Hematopoietic multipotent progenitor cell treated with erythropoietin and hydrocortisone succinate and interleukin-3 and kit ligand, for 15 days (in vitro differentiated cells): Measurements from ENCODE around the gene MOB3B.

ENCODE experiments used
- DNase-seq: peaks from one replicate; pipeline ENCODE4 v3.0.0-alpha.2; 2015; ENCODE audit warnings: low spot score

MOB3B gene

DNA sequence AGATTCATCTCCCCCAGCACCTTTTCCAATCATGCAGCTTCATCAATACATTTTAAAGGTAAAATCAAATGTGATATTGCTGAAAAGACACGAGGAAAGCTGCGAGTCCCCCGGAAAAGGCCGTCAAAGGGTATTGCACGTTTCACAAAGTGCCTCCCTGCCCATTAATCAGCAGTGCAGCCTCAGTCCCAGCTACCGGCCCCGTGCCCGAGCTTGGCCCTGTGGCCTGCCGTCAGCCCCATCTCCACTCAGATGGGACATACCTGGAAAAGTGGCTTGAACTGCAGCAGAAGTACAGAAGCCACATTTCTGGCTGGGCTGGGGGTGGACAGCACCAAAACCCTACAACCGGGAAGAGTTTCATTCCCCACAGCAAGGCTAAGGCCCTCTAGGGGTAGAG is 192.8 kb downstream of the MOB3B start:
- no peak for DNase-seq

DNA sequence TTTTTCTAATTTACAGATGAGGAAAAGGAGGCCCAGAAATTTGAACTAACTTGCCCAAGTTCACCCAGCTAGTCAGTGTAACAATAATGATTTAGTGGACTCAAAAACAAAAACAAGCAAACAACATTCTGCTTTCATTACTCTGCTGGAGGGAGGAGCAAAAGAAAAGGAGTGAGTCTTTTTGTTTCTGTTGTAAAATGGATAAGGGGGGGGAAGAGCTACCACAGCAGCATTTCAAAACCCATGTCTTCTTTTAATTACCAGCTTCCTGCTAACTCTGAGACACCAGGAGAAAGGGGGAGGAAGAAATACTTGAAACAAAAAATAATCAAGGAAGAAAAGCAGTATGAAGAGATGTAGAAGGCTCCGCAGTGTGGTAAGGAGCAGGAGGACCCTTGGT is 193.5 kb downstream of the MOB3B start:
- DNase-seq, result no peak

DNA sequence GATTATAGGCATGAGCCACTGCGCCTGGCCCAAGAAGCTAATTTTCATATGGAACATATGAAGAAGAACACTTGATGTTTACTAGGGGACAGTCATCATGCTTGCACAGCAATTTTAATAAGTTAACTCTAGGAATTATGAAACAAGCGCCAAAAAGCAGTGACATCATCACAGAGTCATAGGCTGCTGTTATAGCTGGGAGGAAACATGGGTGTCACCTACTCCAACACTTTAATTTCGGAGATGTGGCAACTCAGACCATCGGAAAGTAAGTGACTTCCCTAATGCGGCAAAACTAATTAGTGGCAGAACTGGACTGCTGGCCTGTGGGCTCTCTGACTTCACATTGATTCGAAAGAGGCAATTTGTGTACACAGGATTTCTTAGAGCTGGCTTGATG is 194.5 kb downstream of the MOB3B start:
- DNase-seq, result no peak

DNA sequence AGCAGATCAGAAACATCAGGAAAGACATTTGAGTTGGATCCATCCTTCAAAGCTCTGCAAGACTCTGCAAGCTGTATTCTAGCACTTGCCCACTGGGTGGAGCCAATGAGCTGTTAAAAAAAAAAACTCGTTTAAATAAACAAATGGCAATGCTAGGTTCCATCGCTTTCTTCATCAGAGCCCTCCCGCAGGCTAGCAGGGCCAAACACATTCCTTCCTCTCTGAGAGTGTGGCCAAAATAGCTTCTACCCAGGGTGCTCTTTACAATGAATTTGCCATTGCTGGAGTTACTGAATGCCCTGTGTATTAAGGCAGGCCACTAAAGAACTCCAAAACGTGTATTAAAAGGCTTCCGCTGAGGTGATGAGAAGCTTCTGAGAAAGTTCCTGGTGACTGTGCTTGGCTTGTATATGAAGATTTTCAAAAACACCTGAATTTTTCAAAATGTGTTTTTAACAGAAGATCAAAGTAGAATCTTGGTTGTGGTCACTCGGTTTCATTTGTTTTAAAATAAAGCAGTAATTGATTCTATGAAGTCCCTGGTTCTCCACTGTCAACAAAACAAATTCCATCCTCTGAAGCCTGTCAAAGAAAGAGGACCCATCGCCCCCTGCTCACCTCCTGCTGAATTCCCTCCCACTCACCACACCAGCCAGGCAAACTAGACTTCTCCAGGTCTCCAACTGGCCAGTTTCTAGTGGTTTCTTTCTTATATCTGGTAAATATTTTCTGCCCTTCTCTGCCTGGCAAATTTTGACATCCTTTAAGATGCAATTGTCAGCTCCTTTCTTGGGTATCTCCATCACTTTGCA is 196.2 kb downstream of the MOB3B start:
- DNase-seq, result peak; percentile 62

DNA sequence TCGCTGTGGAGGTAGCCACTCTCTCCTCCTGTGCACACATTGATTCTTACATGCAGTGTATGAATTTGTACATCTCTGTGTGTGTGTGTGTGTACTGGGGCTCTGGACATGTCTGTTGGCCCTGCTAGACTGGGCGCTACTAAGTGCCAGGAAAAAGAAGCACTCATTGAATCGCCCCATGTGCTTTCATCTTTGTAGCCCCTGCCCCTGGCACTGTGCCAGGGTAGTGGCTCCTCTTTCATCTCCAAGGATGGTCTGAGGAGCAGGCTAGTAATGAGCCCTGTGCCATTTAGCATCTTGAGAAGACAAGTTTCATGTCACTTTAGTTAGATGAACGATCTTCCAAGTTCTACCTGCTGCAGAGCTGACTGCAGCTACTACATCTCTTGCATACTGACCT is 198.2 kb downstream of the MOB3B start:
- no peak for DNase-seq

DNA sequence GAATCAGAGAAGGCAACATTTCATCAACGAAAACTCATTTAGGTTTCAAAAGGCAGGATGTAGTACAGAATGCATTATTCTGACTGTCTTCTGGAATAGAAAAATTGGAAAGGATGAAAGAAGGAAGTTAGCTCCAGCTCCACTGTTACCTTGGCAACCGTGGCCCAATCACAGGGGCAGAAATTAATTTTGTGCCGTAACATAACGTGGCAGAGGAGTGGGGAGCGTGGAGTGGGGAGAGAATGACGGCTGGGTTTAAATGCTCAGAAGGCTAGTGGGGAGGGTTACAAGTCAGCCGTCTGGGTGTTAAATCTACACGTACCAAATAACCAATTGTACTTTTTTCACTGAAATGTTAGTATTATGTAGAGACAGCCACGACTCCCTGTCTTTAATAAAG is 200.3 kb downstream of the MOB3B start:
- DNase-seq, result no peak

DNA sequence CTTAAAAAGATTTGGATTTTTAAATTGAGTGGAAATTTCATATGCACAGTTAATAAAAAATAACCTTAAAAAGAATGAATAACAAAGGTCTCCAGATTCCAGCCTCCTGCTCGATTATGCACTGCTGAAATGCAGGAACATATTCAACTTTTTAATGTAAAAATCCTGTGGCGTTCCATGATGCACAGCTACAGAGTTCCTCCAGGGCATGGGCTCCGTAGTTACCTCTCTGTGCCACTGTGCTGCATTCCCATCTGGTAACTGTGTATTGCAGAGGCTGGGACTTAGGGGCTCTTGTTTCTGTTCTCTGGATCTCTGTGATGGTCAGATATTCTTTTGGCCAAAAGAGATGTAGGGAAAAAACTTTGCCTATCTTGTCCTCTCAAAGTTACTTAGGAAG is 201.1 kb downstream of the MOB3B start:
- DNase-seq, result no peak

DNA sequence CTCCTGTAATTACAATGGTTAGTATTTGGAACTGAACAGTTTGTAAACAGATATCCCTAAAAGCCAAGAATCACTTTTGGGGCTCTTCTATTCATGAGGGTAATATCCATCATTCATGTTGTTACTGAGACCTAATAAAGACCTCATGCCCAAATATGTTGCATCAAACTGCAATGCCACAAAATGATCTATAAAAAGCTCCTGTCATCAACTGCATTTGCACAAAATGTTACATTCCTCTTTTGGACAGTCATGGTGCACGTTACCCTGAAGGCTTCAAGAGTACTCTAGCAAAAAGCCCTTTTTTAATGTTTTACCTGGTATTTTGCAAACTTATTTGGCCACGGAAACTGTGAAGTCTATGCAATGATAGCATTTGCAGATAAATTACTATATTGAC is 218.4 kb downstream of the MOB3B start:
- no peak for DNase-seq

DNA sequence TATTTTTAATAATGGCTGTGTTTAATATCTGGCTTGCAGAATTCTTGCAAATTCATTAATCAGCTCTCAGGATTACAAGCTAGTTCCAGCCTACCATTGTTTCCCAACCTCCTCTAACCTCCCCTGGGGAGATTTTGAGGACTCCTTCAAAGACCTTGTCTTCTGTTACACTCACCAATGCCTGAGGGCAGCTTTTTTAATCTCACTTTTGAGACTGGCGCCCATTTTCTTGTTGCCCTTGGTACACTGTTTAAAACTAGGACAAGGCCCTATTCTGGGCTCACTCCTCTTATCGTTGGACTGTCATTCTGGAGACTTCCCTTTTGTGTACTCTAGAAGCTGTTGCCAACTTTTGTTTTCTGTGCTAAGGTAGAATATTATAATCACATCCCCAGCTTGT is 219.0 kb downstream of the MOB3B start:
- DNase-seq, result no peak

DNA sequence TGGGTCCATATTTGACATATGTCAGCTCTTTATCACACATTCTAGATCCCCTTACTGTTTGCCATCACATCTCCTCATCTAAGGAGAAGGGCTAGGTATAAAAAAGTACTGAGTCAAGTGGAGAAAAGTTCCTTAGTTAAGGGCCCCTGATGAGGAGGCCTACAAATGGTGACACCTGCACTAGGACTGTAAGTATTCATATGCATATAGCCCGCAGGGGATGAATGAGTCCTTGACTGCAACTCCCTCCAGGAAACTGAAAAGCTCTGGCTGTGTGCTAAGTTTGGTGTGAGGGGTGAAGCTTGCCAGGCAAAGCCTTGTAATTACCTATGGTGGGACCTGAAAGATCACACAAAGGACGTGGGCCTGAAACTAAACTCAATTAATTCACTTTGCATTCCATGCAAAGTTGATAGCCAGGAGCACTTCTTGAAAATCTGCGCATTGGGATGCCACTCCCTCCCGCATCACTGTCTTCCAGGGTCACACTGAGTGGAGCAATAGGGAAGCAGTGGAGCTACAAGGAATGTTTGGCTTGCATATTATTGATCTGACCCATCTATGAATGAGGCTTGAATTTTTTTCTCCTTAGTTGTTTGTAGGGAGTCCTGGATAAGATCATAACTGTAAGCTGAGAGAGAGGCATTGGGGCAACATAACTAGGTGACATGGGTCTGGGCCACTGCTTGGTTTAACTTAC is 220.8 kb downstream of the MOB3B start:
- no peak for DNase-seq

DNA sequence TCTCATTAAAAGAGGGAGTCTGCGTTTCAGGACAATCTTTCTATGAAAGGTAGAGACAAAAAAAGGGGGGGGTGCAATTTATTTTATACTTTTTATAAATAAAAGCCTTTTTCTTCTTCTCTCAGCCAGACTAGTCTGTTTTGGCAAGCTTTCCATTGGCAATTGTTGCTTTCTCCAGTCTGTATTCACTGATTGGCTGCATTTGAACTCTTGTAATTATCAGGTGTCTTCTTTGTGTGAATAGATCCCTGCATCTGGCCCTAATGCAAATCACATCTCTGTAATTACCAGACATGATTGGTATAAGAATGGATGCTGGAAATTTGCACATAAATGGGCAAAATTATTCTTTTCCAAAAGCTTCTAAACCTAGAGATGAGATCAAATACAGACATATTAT is 225.1 kb downstream of the MOB3B start:
- no peak for DNase-seq

DNA sequence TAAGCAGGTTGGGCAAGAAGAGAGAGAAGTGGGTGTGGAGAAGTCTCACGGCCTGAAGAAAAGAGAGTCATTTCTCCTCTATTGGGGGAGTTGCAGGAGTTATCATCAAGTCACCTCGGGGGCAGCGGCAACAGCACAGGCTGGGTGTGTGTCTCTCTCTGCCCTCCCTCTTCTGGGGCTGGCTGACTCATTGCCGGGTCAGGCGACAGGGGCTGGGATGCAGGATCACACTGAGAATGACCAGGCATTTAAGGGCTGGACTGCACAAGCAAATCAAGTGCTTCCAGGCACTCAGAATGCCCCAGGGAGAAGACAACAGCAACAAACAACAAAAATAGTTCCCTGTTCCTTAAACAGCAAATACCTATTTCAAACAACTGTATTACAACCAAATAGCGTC is 226.4 kb downstream of the MOB3B start:
- DNase-seq, result no peak

DNA sequence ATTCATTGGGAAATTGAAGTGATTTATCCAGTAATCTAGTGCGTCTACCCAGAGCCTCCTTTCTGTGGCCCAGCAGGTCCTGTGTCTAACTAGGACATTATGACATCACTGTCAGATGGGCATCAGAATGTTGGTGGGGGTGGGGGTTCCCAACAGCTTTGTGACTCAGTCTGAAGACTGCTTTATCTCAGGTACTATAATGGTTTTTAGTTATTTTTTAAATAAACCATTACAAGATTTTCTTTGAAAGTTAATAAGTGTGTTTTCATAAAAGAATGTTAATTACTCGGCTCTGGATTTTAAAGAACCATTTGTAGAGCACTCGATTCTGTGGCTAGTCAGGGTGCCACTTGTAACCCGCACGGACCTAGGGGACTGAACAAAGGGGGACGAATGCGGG is 232.6 kb downstream of the MOB3B start, which contains the start of gene EQTN:
TSS of gene EQTN (minus strand) at position 101 of the 400 bp plus-strand sequence. CDS start at position 6, 95 bp downstream.
- DNase-seq, result no peak

DNA sequence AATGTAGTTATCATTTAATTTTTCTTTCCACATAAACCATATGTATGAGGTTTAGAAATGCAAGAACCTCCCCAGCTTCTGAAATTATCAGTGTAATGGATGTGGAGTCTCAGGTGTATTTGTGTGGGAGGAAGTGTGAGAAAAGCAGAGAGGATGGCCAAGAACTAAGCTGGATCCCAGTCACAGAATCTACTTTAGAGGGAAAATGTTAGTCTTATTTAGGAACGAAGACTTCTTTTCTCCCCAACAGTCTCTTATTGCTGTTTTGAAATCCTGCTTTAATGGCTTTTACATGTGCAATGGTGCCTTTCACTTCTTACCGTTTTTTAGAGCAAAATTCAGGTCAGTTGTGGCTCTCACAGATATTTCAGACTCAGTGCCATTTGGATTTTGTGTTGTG is 235.6 kb downstream of the MOB3B start:
- DNase-seq, result no peak

DNA sequence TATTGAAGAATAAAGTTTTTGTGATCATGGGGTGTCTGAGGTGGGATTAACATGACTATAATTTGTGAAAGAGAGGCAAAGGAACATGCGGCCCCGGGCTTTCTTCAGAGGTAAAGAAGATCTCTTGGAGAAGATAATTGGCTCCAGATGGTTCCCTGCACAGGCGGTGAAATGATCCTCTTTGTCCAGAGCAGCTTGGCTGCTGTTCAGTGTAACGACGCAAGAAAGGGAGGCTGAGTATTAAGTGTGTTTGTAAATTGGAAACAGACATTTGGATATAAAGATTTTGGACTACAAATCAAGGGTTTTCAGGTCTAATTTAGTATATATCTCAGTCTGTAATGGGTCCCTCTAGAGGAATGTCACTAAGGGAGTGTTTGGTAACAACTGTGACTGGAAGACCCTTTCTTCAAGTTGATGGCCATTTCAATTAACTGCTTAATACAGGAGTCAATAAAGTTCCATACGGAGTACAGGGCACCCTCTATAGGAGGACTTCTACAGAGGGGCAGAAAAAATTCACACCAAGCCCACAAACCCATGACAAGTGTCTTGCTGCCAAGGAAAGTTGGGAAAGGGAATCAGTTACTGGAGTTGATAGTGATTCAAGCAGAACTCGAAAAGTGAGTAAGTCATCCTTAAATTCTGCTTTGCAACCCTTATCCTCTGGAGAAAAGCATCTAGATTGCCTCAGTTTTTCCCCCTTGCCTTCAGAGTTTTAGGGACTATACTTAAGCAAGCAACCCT is 236.8 kb downstream of the MOB3B start:
- DNase-seq, result no peak

DNA sequence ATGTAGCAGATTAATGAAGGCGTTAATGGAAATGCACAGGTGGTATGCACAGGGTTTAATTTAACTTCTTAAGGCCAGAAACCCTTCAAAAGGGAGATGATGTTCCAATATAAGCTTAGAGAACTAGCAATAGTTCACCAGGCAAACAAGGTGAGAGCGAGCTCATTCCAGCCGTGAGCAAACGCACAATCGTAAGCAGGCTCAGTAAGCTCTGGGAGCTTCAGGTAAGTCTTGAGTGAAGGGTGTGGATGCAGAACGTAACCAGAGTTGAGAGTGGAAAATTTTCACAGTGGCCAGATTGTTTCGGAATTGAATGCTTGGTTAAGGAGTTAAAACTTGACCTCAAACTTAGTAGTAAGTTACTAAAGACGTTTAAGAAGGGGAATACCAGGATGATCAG is 238.3 kb downstream of the MOB3B start:
- DNase-seq, result no peak

DNA sequence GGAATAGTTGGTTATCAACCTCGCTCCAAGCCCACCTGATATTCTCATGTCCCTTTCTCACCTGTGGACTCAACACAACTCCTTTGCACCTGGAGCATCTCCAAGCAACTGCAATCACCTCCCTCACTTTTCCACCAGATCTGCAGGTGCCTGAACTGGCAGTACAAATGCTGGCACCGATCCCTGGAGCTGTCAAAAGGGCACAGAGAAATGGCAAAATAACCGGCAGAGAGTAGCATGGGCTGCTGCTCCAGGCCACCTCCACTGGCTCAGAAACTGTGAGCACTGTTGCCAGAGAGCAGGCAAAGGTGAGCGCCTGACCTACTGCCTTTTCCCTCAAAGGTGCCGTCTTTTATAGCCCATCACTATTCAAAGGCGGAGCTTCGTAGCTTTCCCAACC is 247.3 kb downstream of the MOB3B start:
- DNase-seq, result no peak

DNA sequence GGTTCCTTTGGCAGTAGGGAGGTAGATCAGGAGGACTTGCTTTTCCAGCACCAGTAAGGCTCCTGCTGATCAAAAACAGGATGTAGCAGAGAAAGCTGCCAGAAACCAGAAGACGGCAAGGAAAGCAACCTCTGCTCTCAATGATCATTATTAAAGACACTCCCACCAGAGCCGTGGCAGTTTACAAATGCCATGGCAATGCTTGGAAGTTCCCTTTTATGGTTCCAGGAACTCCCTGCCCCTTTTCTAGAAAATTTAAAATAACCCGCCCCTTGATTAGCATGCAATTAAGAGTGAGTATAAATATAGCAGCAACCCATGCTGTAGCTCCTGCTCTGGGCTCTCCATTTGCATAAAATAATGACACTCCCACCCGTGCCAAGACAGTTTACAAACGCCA is 248.8 kb downstream of the MOB3B start:
- no peak for DNase-seq

DNA sequence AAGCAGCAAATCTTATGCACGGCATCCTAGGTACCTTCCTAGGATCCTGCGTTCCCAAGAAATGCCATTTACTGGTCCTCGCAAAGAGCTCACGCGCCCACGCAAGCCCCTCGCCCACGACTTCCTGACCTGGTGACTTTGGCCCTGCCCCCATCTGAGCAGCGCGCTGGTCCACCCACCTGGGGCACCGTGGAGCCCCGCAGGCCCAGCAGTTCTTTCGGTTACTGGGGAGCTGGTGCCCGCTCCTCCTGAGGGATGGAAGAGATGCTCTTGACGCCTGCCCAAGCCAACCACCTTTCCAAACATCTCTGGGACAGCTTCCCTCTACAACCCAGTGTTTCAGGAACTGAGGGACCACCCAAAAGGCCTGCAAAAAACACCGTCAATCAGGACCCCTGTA is 249.4 kb downstream of the MOB3B start:
- DNase-seq, result no peak

DNA sequence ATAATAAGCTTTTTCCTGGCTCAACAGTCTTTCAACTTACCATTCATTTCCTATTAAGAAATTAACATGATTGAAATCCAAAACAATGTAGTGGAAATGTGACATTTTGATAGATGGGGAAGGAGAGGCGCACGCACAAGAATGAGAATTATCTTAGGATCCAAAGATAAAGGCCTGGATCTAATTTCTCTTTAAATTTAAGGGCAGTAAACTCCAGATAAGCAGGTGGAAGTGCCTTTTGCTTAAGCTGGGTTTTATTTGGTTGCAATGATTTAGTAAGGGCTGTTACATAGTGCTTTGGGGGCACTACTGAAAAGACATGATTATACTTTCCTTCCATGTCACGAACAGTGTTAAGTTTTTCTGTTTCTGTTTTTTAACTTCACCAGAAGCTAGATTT is 250.0 kb downstream of the MOB3B start:
- no peak for DNase-seq

DNA sequence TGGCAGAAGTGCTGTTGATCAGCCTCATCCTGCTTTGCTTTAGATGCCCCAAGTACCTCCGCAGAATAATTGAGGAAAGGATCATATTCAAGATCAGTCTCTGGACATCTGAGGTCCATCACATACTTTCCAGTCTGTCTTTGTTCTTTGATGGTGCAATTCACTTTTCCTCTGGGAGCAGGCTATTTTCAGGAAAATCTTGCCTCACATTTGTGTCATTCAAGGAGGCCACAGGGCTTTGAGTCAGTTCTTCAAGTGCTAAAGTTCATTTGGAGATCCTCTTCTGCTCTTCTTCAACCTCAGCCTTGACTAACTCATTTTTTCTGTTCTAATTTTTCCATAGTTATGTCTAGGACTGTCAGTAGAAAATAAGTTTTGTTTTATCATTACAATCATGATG is 251.2 kb downstream of the MOB3B start:
- no peak for DNase-seq

DNA sequence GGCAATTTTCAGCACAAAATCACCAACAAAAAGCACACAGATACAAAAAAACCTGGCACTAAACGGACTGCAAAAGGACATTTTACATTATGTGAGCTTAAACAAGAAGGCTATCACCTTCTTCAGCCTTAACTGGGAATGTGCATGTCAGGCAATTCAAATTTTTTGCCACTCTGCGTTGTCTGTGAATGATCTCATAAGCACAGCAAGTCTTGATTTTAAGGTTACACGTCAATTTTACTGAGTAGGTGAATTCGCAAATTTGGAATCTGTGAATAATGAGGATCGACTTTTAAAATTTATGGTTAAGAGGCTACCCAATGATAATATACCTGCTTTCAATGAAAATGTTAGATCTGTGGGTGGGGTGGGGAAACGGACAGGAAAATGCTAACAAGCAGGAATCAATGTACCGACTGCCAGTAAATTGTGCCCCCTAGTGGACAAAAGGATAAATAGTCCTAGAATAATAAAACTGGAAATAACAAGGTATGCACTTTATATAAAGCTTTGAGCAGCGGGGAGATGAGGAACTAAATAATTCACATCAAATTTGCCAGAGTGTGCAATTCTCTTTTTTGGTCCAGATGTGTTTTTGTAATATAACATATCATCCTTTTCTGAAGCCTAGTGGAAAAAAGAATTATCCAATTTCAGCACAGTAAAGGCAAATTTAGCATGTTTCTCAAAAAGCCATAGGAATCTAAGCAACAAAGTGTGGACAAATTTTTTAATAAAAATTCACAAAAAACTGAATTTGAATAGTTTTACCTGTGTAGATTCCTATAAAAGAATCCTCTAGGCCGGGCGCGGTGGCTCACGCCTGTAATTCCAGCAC is 253.2 kb downstream of the MOB3B start:
- peak; percentile 67 for DNase-seq
